Stimulated activated CD4-positive, alpha-beta T cell treated with anti-CD3 and anti-CD28 coated beads, Interleukin-1b, Interleukin-23, amount 100 ng/mL, for 1 hour (primary cell): Measurements from ENCODE around the gene PLEKHA4.

Experiments
- DNase-seq, 2 donors: peaks; one replicate each; pipeline ENCODE4 v3.0.0-alpha.2; 2020; ENCODE audit warnings: low read depth in 2 of 2

The PLEKHA4 gene

DNA sequence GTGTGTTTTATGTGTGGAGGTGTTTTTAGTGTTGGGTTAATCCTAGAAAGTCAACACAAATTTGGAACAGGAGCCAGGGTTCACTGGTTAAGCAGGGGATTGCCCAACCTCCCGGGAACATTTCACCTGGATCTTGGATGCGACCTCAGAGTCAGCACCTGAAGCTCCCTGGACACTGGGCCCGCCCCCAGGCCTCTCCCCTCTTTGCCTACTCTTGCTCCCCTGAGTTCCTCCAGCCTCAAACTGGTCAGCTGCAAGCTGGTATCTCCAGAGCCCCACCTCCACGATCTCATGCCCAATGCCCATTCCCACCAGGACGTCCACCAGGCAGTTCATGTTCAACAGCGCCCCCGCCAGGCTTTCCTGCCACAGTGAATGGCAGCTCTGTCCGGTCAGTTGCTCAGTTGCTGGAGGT, 41.8 kb downstream of the PLEKHA4 start:
- no peak for DNase-seq

DNA sequence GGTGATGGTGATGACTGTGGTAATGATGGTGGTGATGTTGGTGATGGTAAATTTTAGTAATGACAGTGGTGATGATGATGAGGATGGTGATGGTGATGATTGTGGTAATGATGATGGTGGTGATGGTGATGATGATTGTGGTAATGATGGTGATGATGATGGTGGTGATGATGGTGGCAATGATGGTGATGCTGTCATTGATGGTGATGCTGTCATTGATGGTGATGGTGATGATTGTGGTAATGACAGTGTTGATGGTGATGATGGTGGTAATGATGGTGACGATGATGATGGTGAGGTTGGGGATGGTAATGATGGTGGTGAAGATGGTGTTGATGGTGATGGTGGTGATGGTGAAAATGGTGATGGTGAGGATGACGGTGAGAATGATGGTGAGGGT, 45.9 kb downstream of the PLEKHA4 start:
- DNase-seq, result no peak

DNA sequence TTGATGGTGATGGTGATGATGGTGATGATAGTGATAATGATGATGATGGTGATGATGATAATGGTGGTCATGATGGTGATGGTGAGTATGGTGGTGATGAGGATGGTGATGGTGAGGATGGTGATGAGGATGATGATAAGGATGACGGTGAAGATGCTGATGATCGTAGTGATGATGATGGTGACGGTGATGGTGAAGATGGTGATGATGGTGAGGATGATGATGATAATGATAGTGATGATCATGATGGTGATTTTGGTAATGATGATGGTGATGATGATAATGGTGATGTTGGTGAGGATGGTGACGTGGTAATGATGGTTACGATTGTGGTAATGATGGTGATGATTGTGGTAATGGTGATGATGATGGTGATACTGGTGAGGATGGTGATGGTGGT, 46.8 kb downstream of the PLEKHA4 start:
- DNase-seq, result no peak

DNA sequence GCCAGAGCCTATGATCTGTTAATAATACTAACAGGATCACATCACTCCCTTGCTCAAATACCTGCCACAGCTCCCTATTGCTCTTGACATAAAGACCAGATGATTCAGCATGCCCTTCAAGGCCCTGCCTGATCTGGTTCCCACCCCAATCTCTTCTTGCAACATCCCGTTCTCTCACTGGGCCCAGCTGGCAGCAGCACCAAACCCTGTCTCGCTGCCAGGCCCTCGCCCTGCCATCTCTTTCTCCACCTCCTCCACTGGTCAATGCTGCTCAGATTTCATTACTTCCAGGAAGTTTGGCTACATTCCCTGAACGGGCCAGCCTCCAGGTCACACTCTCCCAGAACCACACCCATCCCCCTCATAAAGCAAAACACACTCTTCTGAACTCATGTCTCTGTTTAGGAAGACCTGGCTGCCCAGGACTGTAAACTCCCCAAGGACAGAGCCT, 49.0 kb downstream of the PLEKHA4 start:
- no peak for DNase-seq

DNA sequence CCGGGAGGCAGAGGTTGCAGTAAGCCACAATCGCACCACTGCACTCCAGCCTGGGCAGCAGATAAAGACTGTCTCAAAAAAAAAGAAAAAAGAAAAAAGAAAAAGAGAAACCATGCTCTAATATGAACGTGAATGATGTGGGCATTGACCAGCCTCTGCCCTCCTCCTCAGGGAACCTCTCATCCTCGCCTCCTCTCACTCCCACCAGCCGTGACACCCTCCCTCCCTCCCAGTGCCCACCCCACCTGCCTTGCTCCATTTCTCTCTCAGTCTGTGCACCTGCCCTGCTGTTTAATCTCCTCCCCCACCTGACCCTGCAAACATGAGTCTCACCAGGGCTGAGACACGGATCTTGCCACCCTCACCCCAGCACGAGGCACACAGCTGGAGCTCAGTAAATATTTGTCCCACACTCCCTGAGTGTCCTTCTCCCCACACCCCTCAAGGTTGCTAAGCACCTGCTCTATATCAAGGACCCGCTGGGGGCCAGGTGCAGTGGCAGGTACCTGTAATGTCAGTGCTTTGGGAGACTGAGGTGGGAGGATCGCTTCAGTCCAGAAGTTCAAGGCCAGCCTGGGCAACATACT, 50.1 kb downstream of the PLEKHA4 start:
- DNase-seq, result no peak

DNA sequence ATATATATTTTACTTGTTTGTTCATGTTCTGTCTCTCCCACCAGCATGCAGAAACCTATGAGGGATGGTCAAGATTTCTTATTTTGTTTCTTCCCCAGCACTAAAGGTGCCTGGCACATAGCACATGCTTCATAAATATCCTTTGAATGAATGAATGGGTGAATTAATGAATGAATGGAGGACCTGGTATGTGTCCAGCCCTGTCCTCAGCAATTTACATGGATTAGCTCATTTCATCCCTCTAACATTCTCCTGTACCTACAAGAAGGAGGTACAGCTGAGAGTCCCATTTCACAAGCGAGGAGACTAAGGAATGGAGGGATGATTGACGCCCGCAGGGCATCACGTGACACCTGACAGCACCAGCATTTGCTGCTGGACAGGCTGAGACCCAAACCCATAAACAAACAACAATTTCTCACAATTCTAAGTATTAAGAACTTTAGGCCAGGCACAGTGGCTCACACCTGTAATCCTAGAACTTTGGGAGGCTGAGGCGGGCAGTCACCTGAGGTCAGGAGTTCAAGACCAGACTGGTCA, 50.8 kb downstream of the PLEKHA4 start:
- no peak for DNase-seq

DNA sequence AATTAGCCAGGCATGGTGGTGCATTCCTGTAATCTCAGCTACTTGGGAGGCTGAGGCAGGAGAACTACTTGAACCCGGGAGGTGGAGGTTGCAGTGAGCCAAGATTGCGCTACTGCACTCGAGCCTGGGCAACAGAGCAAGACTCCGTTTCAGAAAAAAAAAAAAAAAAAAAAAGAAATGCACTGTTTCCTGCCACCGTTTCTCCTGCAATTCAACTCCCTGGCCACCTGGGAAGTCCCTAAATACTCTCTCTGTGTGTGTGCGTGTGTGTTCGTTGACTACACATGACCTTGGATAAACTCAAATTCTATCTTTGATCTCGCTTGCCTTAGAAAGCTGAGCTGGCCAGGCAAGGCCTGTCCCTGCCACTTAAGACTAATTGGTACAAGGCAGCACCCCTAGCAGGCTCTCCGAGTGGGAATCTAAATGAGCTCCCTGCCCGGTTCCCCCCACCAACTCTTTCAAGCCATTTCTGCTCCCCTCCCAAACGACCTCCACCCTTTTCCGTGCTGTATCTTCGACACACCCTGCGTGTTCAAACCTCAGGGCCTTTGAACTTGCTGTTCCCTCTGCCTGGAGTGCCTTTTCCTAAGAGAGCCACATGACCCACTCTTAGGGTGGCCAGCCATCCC, 52.4 kb downstream of the PLEKHA4 start:
- no peak for DNase-seq

DNA sequence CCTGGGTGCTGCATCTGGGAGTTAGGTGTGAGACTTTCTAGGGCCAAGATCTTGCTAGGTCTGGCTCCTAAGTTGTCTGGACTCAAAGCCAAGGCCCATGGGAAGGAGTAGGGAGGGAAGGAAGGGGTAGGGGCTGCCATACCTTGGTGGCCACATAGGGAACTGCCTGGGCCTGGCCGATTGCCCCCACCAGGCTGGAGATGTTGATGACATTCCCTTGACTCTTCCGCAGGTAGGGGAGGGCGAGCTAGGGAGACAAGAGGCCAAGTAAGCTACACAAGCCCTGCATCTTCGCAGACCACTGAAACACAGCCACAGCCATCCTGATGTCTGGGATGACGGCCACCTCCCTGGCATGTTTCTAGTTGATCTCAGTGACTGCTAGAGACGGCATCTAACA, 53.5 kb downstream of the PLEKHA4 start:
- DNase-seq, result no peak

DNA sequence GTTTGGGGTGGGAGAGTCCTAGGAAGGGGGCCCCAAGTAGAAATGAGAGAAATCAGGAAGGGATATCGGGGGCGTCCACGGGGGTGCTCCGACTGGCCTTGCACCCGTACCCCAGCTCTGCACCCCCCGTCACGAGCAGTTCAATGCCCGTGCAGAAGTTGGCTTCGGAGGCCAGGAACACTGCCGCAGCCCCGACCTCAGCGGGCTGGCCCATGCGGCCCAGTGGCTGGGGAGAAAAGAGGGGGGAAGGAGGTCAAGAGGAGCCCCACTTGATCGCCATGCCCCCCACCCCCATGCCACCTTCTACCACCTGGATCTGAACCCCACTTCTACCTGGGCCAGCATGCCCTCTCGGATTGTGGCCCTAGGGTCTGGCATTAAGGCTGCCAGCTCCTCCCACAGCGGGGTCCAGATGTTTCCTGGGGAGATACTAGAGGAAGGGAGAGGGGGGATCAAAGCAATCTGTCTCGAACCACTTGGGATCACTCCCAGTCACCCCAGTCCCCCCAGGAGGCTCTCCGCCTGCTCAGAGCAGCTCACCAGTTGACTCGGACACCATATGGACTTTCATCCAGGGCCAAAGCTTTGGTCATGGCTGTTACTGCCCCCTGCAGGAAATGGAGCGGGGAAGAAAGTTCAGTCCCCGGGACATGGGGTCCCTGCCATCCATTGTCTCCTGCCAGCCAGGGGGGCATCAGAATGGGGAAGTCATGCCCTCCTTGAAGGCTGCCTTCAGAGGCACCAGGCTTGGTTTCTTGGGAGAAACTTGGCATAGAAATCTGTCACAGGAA, 55.1 kb downstream of the PLEKHA4 start:
- no peak for DNase-seq

DNA sequence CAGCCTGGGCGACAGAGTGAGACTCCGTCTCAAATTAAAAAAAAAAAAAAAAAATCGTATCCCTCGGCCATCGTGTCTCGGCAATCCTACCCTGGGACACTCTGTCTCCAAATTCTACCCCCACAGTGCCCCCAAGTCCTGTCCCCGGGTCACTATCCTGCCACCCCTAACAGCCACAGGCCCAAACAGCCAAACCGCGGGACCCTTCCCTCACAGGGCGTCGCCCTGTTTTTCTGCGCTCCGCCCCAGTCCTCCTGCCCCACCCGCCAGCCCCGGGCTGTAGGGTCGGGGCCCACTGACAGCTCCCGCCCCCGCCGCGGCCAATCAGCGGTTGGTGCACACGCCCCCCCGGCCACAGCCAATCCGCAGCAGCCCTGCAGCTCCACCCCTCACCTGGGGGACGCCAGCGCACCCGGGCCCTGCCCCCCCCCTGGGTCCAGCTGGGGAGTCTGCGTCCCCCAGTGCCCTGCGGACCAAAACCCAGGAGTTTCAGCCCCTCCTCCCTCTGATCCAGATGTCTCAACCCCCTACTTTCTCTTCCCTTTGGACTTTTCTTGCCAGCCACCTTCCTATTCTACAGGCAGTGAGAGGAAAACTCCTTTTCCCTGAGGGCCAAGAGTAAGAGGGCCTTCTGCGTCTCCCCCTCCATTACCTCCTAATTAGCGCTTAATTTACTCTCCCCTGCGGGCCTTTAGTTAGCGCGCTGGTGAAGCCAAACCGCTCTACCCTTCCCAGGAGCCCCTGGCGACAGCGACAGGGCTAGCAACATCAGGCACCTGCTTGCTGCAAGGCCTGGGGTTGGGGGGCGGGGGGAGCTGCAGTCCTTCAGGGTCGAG, 56.1 kb downstream of the PLEKHA4 start:
- DNase-seq, result peak in 1 of 2 donors; percentile 35

DNA sequence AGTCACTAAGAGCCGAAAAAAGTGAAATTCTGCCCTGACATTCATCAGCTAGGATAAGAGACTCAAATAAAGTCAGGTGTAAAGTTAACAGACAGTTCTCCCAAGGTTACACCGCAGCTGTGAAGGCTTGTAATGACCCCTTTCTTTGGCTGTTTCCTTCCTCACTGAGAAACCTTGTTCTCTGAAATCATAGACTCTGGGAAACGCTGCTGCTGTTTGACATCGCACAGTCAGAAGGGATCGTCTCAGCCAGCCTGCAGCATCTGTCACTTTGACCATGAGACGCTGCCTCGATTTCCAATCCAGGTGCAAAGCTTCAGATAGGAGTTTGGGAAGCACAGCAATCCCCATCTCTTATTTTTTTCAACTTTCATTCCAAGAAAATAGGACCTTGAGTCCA, 58.3 kb downstream of the PLEKHA4 start:
- no peak for DNase-seq

DNA sequence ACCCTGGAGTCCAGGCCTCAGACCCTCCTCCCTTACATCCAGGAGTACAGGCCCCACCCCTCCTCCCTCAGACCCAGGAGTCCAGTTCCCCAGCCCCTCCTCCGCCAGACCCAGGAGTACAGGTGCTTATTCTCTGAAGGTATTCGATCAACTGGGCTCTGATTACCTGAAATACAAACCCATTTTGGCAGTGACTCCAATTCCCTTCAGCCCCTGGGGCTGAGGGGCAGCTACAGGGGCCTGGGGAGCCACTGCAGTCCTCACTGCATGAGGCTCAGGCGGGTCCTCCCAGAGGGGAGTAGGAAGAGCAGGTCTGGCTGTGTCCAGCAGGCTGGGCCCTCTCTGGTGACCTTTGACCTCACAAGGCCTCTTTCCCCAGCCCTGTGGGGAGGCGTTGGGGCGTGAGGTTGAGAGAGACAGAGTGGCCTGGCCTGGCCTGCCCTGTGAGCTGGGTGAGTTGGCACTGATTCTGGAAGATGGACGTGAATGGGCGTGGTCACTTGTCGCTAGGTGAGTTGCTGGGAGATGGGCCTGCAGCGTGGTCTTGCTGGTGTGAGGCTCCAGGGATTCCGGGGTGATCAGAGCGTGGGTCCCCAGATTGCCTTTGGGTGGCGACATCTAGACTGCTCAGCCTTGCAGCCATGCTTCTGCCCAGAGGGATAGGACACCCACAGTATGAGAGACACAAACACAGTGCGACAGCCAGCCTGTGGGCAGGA, 60.7 kb downstream of the PLEKHA4 start:
- DNase-seq, result no peak

DNA sequence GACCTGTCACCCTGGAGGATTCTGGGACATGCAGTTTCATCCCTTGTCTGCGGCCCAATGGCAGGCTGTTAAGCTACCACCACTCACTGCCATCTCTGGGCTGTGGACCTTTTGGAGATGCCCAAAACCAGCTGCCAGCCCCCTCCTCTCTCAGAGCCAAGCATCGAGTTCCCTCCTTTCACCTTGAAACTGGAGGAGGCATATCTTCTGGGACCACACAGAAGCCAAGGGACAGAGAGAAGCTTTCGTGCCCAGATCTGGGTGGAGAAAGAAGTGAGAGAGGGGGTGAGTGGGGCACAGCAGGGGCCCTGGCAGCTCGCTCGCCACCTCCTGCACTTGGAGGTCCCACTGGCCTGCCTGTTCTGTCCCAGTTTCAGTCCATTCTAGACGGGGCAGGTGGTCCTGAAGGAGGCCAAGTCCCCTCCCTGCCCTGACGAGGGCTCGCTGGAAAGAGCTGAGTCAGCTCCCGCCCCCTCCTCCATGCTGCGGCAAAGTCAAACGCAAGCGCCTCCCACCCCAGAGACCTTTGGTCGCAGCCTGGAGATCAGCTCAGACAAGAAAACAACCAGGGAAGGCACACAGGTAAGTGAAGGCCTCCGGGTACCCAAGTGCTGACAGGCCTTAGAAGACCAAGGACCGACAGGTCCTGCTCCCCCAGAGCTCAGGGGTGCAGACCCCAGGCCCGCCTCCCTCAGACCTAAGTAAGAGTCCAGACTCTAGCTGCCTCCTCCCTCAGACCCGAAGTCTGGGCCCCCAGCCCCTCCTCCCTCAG, 61.4 kb downstream of the PLEKHA4 start:
- no peak for DNase-seq

DNA sequence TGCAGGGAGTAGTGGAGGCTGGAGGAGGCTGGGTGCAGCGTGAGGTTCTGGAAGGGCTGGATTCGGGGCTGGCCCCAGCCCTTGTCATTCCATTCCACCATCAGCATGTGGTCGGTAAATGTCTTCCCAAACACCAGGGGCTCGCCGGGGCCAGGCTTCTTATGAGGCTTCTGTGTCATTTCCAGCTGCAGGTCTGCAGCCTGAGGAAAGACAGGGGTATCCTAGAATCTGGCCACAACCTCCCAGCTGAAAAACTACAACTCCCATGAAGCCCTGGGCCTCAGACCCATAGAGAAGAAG, 61.9 kb downstream of the PLEKHA4 start:
- no peak for DNase-seq

DNA sequence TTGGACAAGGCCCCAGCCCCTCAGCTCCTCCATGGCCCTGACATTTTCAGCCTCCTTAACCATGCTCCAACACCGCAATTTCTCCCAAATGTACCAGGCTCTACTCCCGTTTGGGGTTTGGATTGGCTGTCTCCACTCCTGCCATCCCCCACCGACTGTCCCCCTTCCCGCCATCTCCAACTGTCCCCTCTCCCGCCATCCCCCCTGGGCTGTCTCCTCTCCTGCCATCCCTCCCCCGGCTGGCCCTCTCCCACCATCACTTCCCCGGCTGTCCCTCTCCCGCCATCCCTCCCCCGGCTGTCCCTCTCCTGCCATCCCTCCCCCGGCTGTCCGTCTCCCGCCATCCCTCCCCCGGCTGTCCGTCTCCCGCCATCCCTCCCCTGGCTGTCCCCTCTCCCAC, 63.0 kb downstream of the PLEKHA4 start:
- DNase-seq, result no peak

DNA sequence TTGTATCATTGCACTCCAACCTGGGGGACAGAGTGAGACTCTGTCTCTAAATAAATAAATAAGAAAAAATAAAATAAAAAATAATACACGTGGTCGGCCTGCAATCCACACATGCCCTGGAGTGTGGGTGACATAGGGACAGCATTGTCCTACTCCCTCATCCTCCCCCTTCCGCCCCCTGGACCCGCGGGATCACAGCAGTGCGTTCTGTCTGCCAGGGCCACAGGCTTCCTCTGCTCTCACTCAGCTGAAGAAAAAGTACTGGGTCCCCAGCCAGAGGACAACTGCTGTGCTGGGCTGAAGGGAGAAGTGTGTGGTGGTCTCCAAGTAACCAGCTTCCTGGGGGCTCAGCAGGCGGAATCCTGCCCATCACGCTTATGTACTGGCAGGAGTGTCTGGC, 63.9 kb downstream of the PLEKHA4 start:
- DNase-seq, result no peak

DNA sequence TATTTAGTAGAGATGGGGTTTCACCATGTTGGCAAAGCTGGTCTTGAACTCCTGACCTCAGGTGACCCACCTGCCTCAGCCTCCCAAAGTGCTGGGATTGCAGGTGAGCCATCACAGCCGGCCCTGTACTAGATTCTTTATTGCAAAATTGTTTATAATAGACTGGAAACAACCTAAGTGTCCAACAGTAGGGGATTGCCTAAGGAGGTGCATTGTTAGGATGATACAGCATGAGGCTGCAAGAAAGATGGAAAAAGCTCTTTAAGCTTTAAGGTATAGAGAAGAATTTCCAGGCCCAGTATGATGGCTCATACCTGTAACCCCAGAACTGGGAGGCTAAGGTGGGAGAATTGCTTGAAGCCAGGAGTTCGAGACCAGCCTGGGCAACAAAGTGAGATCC, 65.8 kb downstream of the PLEKHA4 start:
- no peak for DNase-seq

DNA sequence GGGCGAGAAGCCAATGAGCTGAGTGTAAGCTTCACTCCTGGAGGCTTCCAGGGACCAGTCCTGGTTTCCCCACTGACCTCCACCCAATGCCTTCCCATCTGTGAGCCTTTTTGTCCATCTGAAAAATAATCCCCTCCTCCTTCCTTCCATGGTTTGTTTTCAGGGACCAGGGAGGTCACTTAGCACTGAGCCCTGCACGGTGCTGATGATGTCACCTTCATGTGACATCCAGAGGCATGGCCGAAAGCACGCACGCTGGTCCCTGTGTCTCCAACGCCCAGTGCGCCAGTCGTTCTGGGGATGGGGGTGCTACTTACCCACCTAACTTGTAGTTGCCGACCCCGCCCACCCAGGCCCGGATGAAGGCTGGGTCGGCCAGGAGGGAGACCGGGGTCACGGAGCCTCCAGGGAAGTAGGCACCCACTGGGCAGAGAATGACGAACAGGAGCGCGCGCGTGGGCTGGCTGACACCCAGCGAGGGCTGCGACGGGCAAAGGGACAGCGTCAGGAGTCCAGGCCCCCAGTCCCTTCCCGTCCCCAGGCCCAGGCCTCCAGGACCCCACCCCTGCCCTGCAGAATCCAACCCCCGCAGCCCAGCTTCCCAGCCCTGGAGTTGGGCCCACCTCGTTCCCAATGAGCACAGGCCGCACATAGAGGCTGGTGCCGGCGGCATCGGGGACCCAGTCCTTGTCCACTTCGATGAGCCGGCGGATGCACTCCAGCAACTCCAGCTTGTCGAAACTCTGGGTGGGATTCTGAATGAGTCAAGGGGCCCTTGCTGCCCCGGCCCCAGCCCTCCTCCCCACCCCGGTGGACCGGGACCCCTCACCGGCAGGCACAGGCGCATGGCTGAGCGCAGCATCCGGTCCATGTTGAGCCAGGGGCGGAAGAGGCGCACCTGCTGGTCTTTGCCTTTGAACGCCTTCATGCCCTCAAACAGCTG, 68.8 kb downstream of the PLEKHA4 start:
- no peak for DNase-seq

DNA sequence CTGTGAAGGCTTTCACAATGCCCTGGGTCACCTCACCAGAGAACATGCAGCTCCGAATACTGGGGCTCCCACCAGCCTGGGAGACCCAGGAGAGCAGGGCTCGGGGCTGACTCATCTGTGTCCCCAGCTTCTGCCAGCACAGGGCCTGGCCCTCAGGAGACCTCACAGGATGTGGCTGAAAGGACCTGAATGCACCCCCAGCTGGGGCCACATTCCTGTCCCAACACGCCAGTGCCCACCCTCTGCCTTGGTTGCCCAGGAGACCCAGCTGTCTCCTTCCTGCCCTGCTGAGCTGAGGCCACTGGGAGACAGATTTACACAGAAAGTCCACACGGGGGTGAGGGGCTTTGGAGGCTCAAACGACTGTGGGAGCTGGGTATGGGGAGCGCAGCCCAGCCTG, 69.5 kb downstream of the PLEKHA4 start:
- no peak for DNase-seq

DNA sequence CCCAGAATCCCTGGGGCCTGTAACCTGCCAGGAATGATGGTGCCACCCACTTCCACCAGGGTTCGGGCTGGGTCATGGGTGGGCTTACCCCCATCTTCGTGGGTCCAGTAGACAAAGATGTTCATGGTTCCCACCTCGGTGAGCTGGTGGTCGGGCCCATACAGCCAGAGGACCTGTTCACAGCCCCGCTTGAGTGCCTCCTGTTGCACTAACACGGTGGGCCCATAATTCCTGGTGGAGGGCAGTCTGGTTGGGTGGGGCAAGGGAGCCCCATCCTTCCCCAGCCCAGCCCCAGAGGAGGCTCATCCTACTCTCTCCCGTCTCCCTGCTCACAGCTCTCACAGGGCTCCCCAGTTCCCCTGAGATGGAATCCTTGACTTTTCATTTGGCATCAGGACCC, 71.3 kb downstream of the PLEKHA4 start:
- DNase-seq, result no peak
